Measurements from ENCODE around the gene ARRDC4. TPM values are rescaled to one million over a fixed set of nuclear protein-coding genes. Genes with fewer than 3 reads are reported as not detected.
"Not testable (repeated sequence)": the region's sequence is repeated elsewhere in the genome, so short reads cannot be mapped to it uniquely, and the experiment has no call there.

The ARRDC4 gene
- total and polyA plus RNA-seq, 5 experiments from 2014 or later: 0.53 to 1.5 (median 0.63) TPM

DNA sequence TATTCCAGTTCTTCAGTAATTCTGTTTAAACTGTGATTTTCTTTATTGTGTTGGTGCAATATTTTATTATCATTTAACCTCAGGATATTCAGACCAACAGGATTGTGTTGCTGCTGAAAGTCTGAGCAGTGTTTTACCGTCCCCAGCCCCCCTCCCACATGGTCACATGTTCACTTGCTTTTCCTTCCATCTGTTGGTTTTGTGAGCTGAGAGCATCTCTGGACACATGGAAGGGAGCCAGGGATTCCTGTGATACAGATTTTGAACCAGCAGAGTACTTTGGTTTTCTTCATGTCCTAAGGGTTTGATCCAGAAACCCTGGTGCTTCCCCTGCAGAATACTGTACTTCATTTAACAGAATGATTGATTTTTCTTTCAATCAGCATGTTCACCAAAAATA lies 11.9 kb downstream of the ARRDC4 start:
- Mint-ChIP-seq H3K27ac (no peak overlapping the region), H3K9me3 (no peaks in the 10 kb centered on the region), H3K36me3 (peaks cover 0 to 41% (median 22%) of the 10 kb centered on the region in 3 donors), H3K4me3 (no peak overlapping the region), H3K27me3 (no peaks in the 10 kb centered on the region), H3K4me1 (no peaks in the 10 kb centered on the region)
- POLR2A ChIA-PET: no interaction called here
- DNase-seq (no peak), ATAC-seq (no peak)

DNA sequence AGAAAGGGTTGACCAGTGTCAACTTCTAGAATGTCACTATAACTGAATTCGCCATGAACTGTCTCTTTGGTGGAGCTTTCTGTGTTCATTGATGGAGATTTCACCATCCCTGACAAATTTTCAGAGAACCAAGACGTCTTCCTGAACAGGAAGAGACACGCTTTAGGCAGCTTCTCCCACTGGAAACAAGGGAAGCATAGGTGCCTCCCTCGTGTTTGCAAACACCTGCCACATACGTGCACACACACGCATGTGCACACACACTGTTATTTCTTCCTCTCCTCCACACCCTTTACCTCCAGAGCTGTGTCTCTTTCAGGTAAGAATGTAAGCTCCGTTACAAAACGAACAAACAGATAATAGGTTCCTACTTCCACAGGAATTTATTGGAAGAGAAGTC lies 15.6 kb downstream of the ARRDC4 start:
- POLR2A ChIA-PET: no interaction called here
- Mint-ChIP-seq H3K36me3 (peaks cover 0 to 19% (median 11%) of the 10 kb centered on the region in 3 donors), H3K9me3 (no peaks in the 10 kb centered on the region), H3K4me1 (peaks cover 0 to 2% (median under 1%) of the 10 kb centered on the region in 4 donors), H3K4me3 (no peak overlapping the region), H3K27ac (no peak overlapping the region), H3K27me3 (peaks cover 0 to 7% (median 2%) of the 10 kb centered on the region in 5 donors)
- DNase-seq (no peak), ATAC-seq (no peak)

DNA sequence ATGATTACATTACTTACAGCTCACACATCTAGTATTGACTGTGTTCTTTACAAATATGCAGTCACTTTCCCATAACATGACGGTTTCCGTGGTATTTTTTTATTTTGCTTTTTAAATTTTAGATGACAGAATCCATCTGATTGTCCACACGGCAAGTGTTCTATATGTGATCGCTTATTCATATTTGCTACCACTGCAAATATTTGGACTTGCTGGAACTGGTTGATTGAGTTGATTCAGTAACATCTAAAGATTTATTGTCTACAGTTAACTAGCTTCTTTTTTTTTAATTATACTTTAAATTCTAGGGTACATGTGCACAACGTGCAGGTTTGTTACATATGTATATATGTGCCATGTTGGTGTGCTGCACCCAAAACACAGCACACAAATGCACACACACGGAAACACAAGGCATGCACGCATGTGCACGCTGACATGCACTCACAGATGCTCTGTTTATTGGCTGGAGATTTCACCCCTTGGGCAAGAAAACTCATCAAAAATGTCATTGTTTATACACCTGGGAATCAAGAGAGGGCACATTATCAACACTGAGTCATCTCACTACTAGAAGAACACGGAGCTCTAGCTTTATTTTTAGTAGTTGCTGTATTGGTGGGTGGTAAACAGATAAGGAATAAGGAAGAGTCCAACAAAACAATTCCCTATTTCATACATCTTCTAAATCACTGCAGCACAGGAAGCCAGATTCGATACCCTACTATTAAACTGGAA lies 16.4 kb downstream of the ARRDC4 start:
- Mint-ChIP-seq H3K4me1 (peaks cover 0 to 8% (median 3%) of the 10 kb centered on the region in 4 donors), H3K27me3 (peaks cover 0 to 7% (median 2%) of the 10 kb centered on the region in 5 donors), H3K9me3 (no peaks in the 10 kb centered on the region), H3K4me3 (no peak overlapping the region), H3K27ac (no peak overlapping the region), H3K36me3 (peaks cover 0 to 11% (median 6%) of the 10 kb centered on the region in 3 donors)
- POLR2A ChIA-PET: no interaction called here
- no peak for ATAC-seq
- no peak for DNase-seq

DNA sequence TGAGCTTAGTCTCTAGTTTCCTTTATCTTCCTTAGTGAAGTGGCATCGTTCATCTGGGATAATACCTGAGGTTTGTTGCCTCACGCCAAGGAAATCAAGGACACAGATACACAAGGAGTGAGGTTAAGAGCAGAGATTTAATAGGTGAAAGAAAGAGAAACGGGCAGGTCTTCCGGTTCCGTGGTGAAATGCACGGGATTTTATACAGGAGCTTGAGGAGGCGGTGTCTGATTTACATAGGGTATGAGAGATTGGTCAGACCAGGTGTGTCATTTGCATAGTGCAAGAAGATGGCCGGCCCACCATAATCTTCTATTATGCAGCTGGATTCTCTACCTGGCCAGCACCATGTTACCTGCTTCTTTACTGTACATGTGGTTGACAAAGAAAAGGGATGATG lies 17.2 kb downstream of the ARRDC4 start:
- peaks cover 0 to 7% (median 2%) of the 10 kb centered on the region in 5 donors for H3K27me3 Mint-ChIP-seq
- H3K9me3 Mint-ChIP-seq: no peaks in the 10 kb centered on the region
- DNase-seq (no peak), ATAC-seq (no peak)
- POLR2A ChIA-PET: no interaction called here
- H3K4me3 Mint-ChIP-seq: no peak overlapping the region
- peak overlapping the region in 1 of 10 donors; percentile 20 for H3K27ac Mint-ChIP-seq
- H3K4me1 Mint-ChIP-seq: peaks cover 0 to 8% (median 3%) of the 10 kb centered on the region in 4 donors
- H3K36me3 Mint-ChIP-seq: peaks cover 0 to 4% (median 0%) of the 10 kb centered on the region in 3 donors

DNA sequence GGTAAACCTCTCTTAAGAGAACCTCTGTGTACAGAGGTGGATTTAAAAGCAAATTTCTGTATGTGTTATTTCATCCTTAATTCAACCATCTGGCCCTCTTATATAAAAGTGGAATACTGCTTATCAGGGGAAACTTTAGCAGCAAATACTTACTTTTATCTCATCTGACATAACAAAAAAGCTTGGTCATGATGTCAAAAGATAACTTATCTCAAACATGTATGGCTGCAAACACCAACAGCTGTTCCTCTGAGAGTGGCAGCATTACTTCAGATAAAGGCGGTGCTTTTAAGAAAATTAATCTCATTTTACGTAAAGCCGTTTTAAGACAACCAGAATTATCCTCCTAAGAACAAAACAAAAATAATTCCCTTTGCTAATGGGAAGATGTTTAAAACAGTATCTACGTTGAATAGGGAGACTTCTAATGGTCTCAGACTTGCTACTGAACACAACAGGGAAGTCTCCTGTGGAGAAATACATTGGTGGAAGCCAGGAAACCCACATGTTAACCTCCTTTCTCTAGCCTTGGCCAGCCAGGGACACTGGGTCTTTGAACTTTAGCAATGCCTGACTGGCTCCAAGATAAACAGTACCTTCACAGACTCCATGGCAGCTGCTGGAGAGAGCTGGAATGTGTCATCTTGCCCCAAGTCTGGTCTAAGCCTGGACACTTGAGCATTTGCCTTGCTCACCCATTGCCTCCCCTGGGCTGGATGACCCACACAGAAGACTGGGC lies 18.1 kb downstream of the ARRDC4 start:
- POLR2A ChIA-PET: no interaction called here
- Mint-ChIP-seq H3K27me3 (peaks cover 0 to 7% (median 2%) of the 10 kb centered on the region in 5 donors), H3K9me3 (no peaks in the 10 kb centered on the region), H3K4me1 (peaks cover 0 to 8% (median 3%) of the 10 kb centered on the region in 4 donors), H3K4me3 (no peak overlapping the region), H3K27ac (no peak overlapping the region), H3K36me3 (peaks cover 0 to 2% (median 0%) of the 10 kb centered on the region in 3 donors)
- no peak for DNase-seq
- ATAC-seq: no peak

DNA sequence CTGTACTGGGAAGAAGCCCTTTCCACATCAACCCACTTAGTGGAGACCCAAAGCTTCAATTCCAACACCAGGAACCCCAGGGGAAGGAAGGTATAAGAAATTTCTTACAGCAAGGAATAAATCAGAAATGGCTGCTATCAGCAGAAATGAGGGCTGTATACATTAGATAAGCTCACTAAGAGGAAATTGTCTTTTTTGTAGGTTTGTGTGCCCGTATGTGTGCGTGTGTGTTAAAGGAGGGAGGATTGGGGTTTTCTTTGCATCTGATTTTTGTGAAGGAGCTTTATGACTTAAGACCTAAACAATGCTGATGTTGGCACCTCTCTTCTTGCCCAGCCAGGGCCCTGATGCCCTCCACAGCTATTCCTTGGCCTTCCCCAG lies 18.6 kb downstream of the ARRDC4 start:
- POLR2A ChIA-PET: no interaction called here
- Mint-ChIP-seq H3K27me3 (peaks cover 0 to 7% (median 2%) of the 10 kb centered on the region in 5 donors), H3K9me3 (peaks cover 0 to 2% (median 0%) of the 10 kb centered on the region in 9 donors), H3K27ac (no peak overlapping the region), H3K36me3 (peaks cover 0 to 2% (median 0%) of the 10 kb centered on the region in 3 donors), H3K4me3 (no peak overlapping the region), H3K4me1 (peaks cover 0 to 8% (median 3%) of the 10 kb centered on the region in 4 donors)
- ATAC-seq (no peak), DNase-seq (no peak)

DNA sequence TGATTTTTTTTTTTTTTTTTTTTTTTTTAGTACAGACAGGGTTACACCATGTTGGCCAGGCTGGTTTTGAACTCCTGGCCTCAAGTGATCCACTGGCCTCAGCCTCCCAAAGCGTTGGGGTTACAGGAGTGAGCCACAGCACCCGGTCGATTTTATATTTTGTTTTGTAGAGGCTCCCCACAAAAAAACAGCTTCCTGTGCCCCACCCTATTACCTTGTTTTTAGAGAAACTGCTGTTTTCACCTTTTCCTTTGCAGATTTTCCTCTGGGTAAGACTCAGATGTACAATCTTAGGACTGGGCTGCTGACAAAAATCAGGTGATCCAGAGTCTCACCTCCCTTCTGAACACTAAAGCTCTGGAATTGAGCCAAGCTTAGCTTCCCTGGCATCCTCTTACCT lies 20.6 kb downstream of the ARRDC4 start:
- H3K27ac Mint-ChIP-seq: peak overlapping the region in 3 of 10 donors; percentile 7 to 57 (median 56)
- peaks cover 0 to 5% (median 2%) of the 10 kb centered on the region in 3 donors for H3K36me3 Mint-ChIP-seq
- H3K4me1 Mint-ChIP-seq: peaks cover 0 to 8% (median 3%) of the 10 kb centered on the region in 4 donors
- POLR2A ChIA-PET: no interaction called here
- H3K4me3 Mint-ChIP-seq: peak overlapping the region in 1 of 10 donors; percentile 14
- ATAC-seq: no peak
- no peak for DNase-seq
- H3K27me3 Mint-ChIP-seq: peaks cover 0 to 11% (median 2%) of the 10 kb centered on the region in 5 donors
- H3K9me3 Mint-ChIP-seq: peaks cover 0 to 6% (median 3%) of the 10 kb centered on the region in 9 donors

DNA sequence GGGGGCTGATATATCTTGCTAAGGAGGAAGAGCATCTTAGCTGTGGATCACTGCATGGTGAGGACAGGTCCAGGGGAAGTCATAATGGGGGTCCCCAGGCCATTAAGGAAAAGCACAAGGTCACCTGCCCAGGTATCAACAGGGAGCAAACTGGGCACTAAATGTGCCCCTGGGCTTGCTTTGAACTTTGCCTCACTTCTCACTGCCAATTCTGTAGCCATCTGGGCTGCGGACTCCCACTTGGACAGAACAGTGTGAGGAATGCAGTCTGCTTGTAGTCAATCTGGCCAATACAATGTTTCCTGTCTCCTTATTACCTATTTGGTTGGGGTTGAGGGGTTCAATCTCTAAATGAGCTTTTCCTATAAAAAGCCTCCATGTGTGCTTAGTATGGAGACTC lies 21.3 kb downstream of the ARRDC4 start:
- POLR2A ChIA-PET: interaction anchor here (0.6 kb wide), 1 partner anchor 737 kb away, joined by 3 read pairs; no protein-coding TSS in a partner anchor
- Mint-ChIP-seq H3K27ac (peak overlapping the region in 1 of 10 donors; percentile 57), H3K4me1 (peaks cover 0 to 8% (median 3%) of the 10 kb centered on the region in 4 donors), H3K27me3 (peaks cover 0 to 11% (median 2%) of the 10 kb centered on the region in 5 donors), H3K4me3 (no peak overlapping the region), H3K36me3 (peaks cover 2 to 12% (median 3%) of the 10 kb centered on the region in 3 donors), H3K9me3 (peaks cover 0 to 13% (median 10%) of the 10 kb centered on the region in 9 donors)
- no peak for DNase-seq
- no peak for ATAC-seq

DNA sequence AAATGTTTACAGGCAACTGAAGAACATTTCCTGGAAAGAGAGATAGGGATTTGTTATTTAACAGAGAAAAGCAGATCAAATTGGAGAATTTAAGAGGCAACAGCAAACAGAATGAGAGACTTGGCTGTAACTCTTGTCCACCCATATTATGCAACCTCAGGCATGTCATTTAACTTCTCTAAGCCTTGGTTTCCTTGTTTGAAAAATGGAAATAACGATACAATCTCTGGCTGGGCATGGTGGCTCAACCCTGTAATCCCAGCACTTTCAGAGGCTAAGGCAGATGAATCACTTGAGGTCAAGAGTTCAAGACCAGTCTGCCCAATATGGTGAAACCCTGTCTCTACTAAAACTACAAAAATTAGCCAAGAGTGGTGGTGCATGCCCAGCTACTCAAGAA lies 23.7 kb downstream of the ARRDC4 start:
- Mint-ChIP-seq H3K27me3 (peaks cover 0 to 14% (median 0%) of the 10 kb centered on the region in 5 donors), H3K27ac (no peak overlapping the region), H3K4me1 (peaks cover 0 to 8% (median 3%) of the 10 kb centered on the region in 4 donors), H3K9me3 (peaks cover 4 to 27% (median 16%) of the 10 kb centered on the region in 9 donors), H3K36me3 (peaks cover 2 to 17% (median 5%) of the 10 kb centered on the region in 3 donors), H3K4me3 (no peak overlapping the region)
- ATAC-seq (no peak), DNase-seq (no peak)
- POLR2A ChIA-PET: no interaction called here

DNA sequence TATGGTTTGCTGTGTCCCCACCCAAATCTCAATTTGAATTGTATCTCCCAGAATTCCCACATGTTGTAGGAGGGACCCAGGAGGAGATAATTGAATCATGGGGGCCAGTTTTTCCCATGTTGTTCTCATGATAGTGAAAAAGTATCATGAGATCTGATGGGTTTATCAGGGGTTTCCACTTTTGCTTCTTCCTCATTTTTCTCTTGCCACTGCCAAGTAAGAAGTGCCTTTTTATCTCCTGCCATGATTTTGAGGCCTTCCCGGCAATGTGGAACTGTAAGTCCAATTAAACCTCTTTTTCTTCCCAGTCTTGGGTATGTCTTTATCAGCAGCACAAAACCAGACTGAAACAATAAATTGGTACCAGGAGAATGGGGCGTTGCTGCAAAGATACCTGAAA lies 25.5 kb downstream of the ARRDC4 start:
- Mint-ChIP-seq H3K36me3 (peaks cover 0 to 17% (median 5%) of the 10 kb centered on the region in 3 donors), H3K9me3 (peaks cover 4 to 27% (median 16%) of the 10 kb centered on the region in 9 donors), H3K27me3 (peaks cover 0 to 11% (median 0%) of the 10 kb centered on the region in 5 donors)
- ATAC-seq, H3K27ac Mint-ChIP-seq, H3K4me1 Mint-ChIP-seq, POLR2A ChIA-PET, H3K4me3 Mint-ChIP-seq, DNase-seq: not testable (repeated sequence)

DNA sequence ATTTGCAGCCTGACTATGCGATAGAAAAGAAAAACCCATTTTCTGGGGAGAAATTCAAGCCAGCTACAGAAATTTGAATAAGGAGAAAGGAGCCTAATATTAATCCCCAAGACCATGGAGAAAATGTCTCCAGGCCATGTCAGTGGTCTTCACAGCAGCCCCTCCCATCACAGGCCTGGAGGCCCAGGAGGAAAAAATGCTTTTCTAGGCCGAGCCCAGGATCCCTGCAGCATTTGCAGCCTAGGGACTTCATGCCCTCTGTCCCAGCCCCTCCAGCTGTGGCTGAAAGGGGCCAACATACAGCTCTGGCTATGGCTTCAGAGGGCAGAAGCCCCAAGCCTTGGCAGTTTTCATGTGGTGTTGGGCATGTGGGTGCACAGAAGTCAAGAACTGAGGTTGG lies 26.3 kb downstream of the ARRDC4 start:
- peaks cover 0 to 11% (median 0%) of the 10 kb centered on the region in 5 donors for H3K27me3 Mint-ChIP-seq
- DNase-seq: no peak
- peaks cover 0 to 17% (median 5%) of the 10 kb centered on the region in 3 donors for H3K36me3 Mint-ChIP-seq
- no peaks in the 10 kb centered on the region for H3K4me1 Mint-ChIP-seq
- no peak for ATAC-seq
- H3K9me3 Mint-ChIP-seq: peaks cover 4 to 27% (median 16%) of the 10 kb centered on the region in 9 donors
- no peak overlapping the region for H3K4me3 Mint-ChIP-seq
- no peak overlapping the region for H3K27ac Mint-ChIP-seq
- POLR2A ChIA-PET: no interaction called here

DNA sequence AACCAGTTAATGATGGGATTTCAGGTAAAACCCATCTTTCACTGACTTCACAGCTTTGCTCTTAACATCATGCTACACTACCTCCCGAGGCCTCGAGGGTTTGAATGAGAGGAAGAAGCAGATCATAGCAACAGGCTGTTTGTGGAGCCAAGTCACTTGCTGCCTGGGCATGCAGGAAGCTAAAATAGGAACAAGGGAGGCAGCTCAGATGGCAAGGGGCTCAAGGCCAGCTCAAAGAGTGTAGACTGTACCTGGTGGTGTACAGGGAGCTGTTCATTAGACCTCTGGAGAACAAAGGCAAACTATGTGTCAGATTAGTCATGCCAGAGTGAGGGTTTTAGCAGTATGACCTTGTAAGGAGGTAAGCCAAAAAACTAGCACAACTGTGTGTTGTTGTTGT lies 28.8 kb downstream of the ARRDC4 start:
- DNase-seq: no peak
- POLR2A ChIA-PET: no interaction called here
- Mint-ChIP-seq H3K27ac (no peak overlapping the region), H3K27me3 (peaks cover 0 to 11% (median 0%) of the 10 kb centered on the region in 5 donors), H3K36me3 (peaks cover 0 to 17% (median 5%) of the 10 kb centered on the region in 3 donors), H3K4me1 (no peaks in the 10 kb centered on the region), H3K4me3 (no peak overlapping the region), H3K9me3 (peaks cover 4 to 27% (median 16%) of the 10 kb centered on the region in 9 donors)
- no peak for ATAC-seq

All from naive thymus-derived CD8-positive, alpha-beta T cell (primary cell).